Aorta (tissue), 5 donors: ENCODE measurements around the gene TM7SF2. TPM values are rescaled to one million over a fixed set of nuclear protein-coding genes. Genes with fewer than 3 reads are reported as not detected.
A peak's percentile ranks its signal among the peaks of the same experiment; 100 is the strongest.

ENCODE experiments used
- ATAC-seq: fragments of 200-7000 bp; cut with Tn5 transposase; one replicate; pipeline ENCODE4 v1.9.1; 2022; ENCODE audit warnings: moderate library complexity; ENCODE audit not compliant: low FRiP score
- DNase-seq, 2 donors: peaks; one replicate each; pipeline ENCODE4 v3.0.0-alpha.2; 2020
- H3K27ac ChIP-seq, 2 donors: one replicate each; pipeline ENCODE4 v1.5.1; 2013; ENCODE audit warnings: low read length in 2 of 2, mild to moderate bottlenecking in 2 of 2, moderate library complexity in 2 of 2, control low read depth in 1 of 2, inconsistent platforms in 1 of 2, low read depth in 1 of 2
- H3K27me3 ChIP-seq, 2 donors: one replicate each; pipeline ENCODE4 v1.6.1; 2013; ENCODE audit warnings: control low read depth in 1 of 2, low read length in 1 of 2, mild to moderate bottlenecking in 1 of 2, moderate library complexity in 1 of 2; ENCODE audit not compliant: insufficient read depth in 2 of 2, control insufficient read depth in 1 of 2
- H3K36me3 ChIP-seq, 2 donors: one replicate each; pipeline ENCODE4 v1.6.1; 2013; ENCODE audit warnings: control low read depth in 1 of 2, low read length in 1 of 2, mild to moderate bottlenecking in 1 of 2; ENCODE audit not compliant: insufficient read depth in 2 of 2, control insufficient read depth in 1 of 2
- H3K4me1 ChIP-seq, 2 donors: one replicate each; pipeline ENCODE4 v1.6.1; 2013; ENCODE audit warnings: low read length in 2 of 2, control low read depth in 1 of 2, mild to moderate bottlenecking in 1 of 2, moderate library complexity in 1 of 2; ENCODE audit not compliant: insufficient read depth in 2 of 2, control insufficient read depth in 1 of 2
- H3K4me3 ChIP-seq, 2 donors: one replicate each; pipeline ENCODE4 v1.5.1; 2013; ENCODE audit warnings: low read length in 2 of 2, control low read depth in 1 of 2, mild to moderate bottlenecking in 1 of 2
- H3K9me3 ChIP-seq: one replicate; pipeline ENCODE4 v1.6.1; 2013; ENCODE audit warnings: mild to moderate bottlenecking, low read length; ENCODE audit not compliant: control insufficient read depth
- WGBS, 2 donors: extraction: QIAGEN DNeasy Blood & Tissue Kit; methylation state at CpG; one replicate each; pipeline ENCODE4 v1.1.7; 2013; 5-methylcytosine and 5-hydroxymethylcytosine counted together
- intact Hi-C, 2 donors: fragments of 100-400 bp; cut with DNase I; formaldehyde crosslinking; loops; one replicate each; pipeline versions ENCODE4 v1.14.2 to v1.15.0; 2022
- long read RNA-seq, 2 donors: library from polyadenylated mRNA; unstranded; transcript quantifications; one replicate each; pipeline ENCODE4 v2.0.0, GENCODE V29; 2020 to 2021
- polyA plus RNA-seq, 2 donors: library from polyadenylated mRNA; stranded (reverse); fragments of 200-250 nt; gene quantifications; one replicate each; pipeline ENCODE4 v1.2.3, GENCODE V29; 2013
- total RNA-seq, 2 donors: library from RNA; stranded (reverse); fragmentation: NEBNext Ultra II Directional; extraction: Animal tissue kit (Norgen Biotek cat#: 25700); gene quantifications; one replicate each; pipeline ENCODE4 v1.2.1, GENCODE V29; 2021
- donor health status: healthy with polysubstance abuse.
- donor health status: Bipolar disorder and iron deficiency.
- donor health status: DM: no; HTN: no; CAD: no.
- donor health status: DM: no; HTN: no; CAD: no.
- donor health status: DM: yes; HTN: yes; CAD: no.

The TM7SF2 gene
- total RNA-seq, result 1 to 10 TPM; 5.2 to 7.2 TPM
- 10 to 100 TPM in 1 of 2 donors, 1 to 10 TPM in 1; 4.0 to 11.8 TPM for polyA plus RNA-seq
- long read RNA-seq, donor 1, transcript TM7SF2-201 (10 exons, 1,722 nt), result major isoform, 12 of 21 reads
- long read RNA-seq, donor 1, partial matches to known transcripts, result 2 of 21 reads
- long read RNA-seq, donor 1, other reads (novel, unspliced or antisense), result 5 of 21 reads
- long read RNA-seq, donor 2, partial matches to known transcripts, result 2 of 6 reads
- long read RNA-seq, donor 2, other reads (novel, unspliced or antisense), result 1 of 6 reads

DNA sequence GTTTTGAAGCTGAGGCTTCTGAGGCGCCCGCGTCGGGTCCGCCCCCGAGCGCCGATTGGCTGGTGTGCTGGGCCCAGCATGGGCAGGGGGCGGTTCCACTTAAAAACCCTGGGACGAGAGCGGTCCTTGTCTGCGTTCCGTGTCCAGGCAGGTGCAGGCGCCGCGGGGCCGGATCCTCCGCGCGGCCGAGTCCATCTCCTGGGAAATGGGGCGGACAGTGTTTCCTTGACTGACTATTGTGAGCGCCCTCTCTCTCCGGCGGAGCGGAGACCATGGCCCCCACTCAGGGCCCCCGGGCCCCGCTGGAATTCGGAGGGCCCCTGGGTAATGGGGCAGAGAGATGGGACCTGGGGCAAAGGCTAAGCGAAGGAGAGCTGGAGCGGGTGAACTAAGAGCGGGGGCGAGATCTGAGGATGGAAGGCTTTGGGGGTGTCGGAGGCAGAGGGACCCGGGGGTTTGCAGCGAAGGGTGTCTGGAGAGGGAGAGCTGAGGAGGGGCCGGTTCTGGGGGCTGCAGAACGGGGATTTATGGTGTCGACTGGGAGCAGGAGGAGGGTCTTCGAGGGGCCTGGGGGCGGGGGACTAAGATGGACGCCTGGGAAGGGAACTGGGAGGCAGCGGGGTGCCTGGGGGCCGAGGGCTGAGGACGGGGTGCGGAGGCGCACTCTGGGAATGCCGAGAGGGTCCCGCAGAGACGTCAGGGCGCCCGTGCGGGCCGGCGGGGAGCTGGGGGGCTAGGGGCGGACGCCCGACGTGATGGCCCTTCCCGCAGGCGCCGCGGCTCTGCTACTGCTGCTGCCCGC is at the start of gene TM7SF2:
TSS of gene TM7SF2 (plus strand) at position 129 of the 802 bp plus-strand sequence. CDS start at position 273, 144 bp downstream.
- Histone ChIP-seq H3K36me3 (peaks cover 0 to 4% of the 10 kb centered on the region in 2 donors), H3K9me3 (no peaks in the 10 kb centered on the region), H3K4me1 (no peaks in the 10 kb centered on the region), H3K4me3 (peak within 1 kb of the TSS in 1 of 2 donors; percentile 4), H3K27ac (peak within 1 kb of the TSS in 1 of 2 donors; percentile 28), H3K27me3 (no peaks in the 10 kb centered on the region)
- 0 to 1% methylated on average over 54 to 64 of the region's 64 CpGs for WGBS, 2 donors
- intact Hi-C loops, result no loop called here
- DNase-seq (peak; percentile 97 to 99), ATAC-seq (peak; percentile 91)

DNA sequence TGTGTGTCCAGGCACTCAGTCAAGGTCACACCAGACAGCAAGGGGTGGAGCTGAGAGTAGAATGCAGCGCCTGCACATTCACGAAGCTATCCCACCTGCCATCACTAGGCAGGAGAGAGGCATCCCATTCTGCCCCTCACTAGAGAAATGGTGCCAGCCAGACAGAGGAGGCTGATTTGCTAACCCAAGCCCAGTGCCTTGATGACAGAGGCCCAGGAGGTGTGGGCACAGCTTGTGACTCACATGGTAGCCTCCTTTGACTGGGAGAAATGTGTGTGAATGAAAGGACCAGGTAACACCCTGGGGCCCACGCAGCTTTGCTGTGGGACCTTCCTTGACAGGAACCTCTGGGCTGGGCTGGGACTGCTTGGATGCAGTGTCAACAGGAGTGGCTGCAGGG is 48.1 kb upstream of the TM7SF2 start:
- 63 to 81% methylated on average over 3 of the region's 3 CpGs for WGBS, 2 donors
- Histone ChIP-seq H3K27ac (no peak overlapping the region), H3K36me3 (no peaks in the 10 kb centered on the region), H3K4me1 (no peaks in the 10 kb centered on the region), H3K9me3 (no peaks in the 10 kb centered on the region), H3K4me3 (no peak overlapping the region), H3K27me3 (no peaks in the 10 kb centered on the region)
- intact Hi-C loops, result no loop called here
- DNase-seq, result no peak
- no peak for ATAC-seq

DNA sequence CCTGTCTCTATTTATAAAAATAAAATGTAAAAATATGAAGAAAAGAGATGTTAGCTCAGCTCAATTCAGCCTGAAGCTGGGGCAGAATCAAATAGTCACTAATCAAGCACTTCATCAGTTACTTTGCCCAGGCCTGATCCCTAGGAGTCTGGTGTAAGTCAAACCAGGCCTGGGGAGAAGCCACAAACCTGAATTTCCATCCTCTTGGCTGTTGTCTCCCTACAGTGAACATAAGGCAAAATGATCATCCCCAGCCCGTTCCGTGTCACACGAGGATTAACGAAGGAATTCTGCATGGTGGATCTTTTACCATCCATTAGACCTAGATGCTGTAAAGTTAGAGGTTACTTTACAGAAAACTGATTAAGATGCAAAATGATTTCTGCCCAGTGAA is 46.8 kb upstream of the TM7SF2 start:
- no peaks in the 10 kb centered on the region for H3K36me3 ChIP-seq
- no peaks in the 10 kb centered on the region for H3K27me3 ChIP-seq
- no peak overlapping the region for H3K4me3 ChIP-seq
- no peak overlapping the region for H3K27ac ChIP-seq
- ATAC-seq, result no peak
- no peaks in the 10 kb centered on the region for H3K9me3 ChIP-seq
- intact Hi-C loops, result no loop called here
- 82 to 88% methylated on average over 4 of the region's 4 CpGs for WGBS, 2 donors
- no peaks in the 10 kb centered on the region for H3K4me1 ChIP-seq
- no peak for DNase-seq

DNA sequence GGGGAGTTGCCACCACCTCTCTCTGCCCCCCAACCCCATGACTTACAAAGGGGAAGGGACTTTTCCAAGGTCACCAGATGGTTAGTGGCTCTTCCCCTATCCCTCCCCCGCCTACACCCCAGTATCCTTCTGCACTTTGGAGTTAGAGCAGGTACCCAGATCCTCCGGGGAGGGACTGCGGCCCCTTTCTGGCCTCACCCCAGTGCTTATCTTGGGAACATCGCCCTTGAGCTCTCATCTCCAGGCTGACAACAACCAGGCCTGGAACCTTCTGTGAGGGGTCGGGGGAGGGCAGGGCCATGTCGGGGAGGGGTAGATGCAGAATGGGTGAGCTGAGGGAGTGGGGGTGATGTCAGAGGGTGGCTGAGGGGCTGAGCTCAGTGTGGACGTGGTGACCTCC is 45.8 kb upstream of the TM7SF2 start:
- Histone ChIP-seq H3K4me3 (no peak overlapping the region), H3K9me3 (no peaks in the 10 kb centered on the region), H3K36me3 (no peaks in the 10 kb centered on the region), H3K27ac (no peak overlapping the region), H3K4me1 (no peaks in the 10 kb centered on the region), H3K27me3 (no peaks in the 10 kb centered on the region)
- ATAC-seq, result no peak
- no peak for DNase-seq
- intact Hi-C loops, result no loop called here
- WGBS, 2 donors, result 75 to 85% methylated on average over 7 of the region's 7 CpGs

DNA sequence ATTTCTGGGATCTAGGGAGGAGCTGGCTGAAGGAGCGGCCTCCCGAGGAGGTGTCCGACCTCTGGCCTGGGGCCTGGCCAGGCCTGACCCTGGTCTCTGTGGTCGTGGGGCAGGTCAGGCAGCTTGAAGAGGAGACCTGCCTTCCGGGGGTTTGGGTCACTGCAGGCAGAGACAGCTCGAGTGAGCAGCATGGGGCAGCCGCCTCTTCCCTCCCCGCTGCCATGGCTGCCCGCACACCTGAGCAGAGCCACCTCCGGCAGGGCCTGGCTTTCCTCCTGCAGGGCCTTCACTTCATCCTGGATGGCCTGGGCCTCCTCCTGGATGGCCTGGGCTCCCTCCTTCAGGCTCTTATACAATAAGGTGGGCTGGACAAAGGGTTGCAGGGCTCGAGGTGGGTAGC is 45.4 kb upstream of the TM7SF2 start:
- no peak for DNase-seq
- 76 to 79% methylated on average over 11 of the region's 11 CpGs for WGBS, 2 donors
- no peak for ATAC-seq
- H3K27me3 ChIP-seq, result no peaks in the 10 kb centered on the region
- no peak overlapping the region for H3K4me3 ChIP-seq
- intact Hi-C loops, result no loop called here
- H3K4me1 ChIP-seq, result no peaks in the 10 kb centered on the region
- no peaks in the 10 kb centered on the region for H3K9me3 ChIP-seq
- no peak overlapping the region for H3K27ac ChIP-seq
- H3K36me3 ChIP-seq, result no peaks in the 10 kb centered on the region

DNA sequence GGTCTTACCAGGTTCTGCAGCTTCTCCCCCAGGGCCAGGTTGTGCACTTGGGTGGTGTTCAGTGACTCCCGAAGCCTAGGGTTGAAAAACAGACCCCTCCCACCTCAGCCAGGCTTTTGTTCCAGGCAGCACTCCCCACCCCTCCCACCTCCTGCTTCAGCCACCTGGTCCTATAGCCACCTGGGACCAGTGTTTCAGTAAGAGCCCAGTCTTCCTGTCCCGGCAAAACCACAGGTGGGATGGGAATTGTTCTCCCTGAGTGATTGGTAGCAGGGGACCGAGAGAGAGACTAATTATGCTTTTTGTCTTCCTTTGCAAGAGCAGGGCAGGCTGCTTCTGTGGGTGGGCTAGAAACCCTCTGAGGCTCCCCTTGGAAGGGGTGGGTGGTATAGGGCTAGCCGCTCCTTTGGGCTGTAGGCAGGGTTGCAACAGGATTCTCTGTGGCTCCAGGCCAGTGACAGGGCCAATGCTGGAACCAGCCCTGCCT is 44.8 kb upstream of the TM7SF2 start:
- H3K36me3 ChIP-seq, result no peaks in the 10 kb centered on the region
- 79 to 84% methylated on average over 3 to 4 of the region's 4 CpGs for WGBS, 2 donors
- no peak overlapping the region for H3K27ac ChIP-seq
- no peaks in the 10 kb centered on the region for H3K4me1 ChIP-seq
- H3K9me3 ChIP-seq, result no peaks in the 10 kb centered on the region
- no peak overlapping the region for H3K4me3 ChIP-seq
- no peaks in the 10 kb centered on the region for H3K27me3 ChIP-seq
- DNase-seq, result no peak
- ATAC-seq, result no peak
- intact Hi-C loops, result no loop called here

DNA sequence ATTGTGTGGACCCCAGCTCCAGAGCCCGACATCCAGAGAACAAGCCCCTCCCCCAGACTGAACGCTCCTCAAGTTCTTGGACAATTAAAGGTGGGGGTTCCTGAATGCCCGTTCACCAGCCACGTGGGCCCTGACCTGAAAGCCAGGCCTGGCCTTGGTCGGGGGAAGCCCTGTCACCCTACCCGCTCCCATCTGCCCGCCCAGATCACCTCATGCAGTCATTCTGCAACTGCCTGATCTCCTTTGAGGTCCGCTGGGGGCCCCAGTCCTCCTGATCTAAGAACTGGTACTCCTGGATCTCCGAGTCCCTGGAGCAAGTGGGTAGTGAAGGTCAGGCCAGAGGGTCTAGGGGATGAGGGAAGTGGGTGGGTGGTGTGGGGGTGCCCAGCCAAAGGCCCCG is 44.2 kb upstream of the TM7SF2 start:
- Histone ChIP-seq H3K9me3 (no peaks in the 10 kb centered on the region), H3K4me1 (no peaks in the 10 kb centered on the region), H3K36me3 (no peaks in the 10 kb centered on the region), H3K4me3 (no peak overlapping the region), H3K27me3 (no peaks in the 10 kb centered on the region), H3K27ac (no peak overlapping the region)
- DNase-seq (no peak), ATAC-seq (no peak)
- intact Hi-C loops, result no loop called here
- 80 to 86% methylated on average over 10 of the region's 10 CpGs for WGBS, 2 donors

DNA sequence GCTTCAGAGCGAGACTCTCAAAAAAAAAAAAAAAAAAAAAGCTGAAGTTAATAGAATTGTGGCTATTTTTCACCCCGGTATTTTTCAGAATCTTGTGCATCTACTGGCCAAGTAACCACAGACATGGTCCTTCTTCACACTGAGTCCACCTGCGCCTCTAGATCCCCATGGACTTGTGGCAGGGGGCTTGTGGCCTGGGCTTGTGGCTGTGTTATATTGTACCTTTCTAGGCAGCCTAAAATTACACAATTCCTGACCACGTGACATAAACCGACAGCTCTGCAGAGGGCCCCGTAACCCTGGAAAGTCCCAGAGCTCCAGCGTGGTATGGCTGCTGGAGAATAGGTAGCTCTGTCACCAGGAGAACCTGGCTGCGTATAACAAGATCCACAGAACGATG is 42.5 kb upstream of the TM7SF2 start:
- no peaks in the 10 kb centered on the region for H3K27me3 ChIP-seq
- H3K4me1 ChIP-seq, result no peaks in the 10 kb centered on the region
- intact Hi-C loops, result no loop called here
- no peaks in the 10 kb centered on the region for H3K9me3 ChIP-seq
- H3K27ac ChIP-seq, result no peak overlapping the region
- ATAC-seq (no peak), DNase-seq (no peak)
- 76 to 78% methylated on average over 9 of the region's 9 CpGs for WGBS, 2 donors
- H3K36me3 ChIP-seq, result no peaks in the 10 kb centered on the region
- no peak overlapping the region for H3K4me3 ChIP-seq
